Hepatocyte (in vitro differentiated cells): ENCODE results near the gene DMBT1. TPM values are rescaled to one million over a fixed set of nuclear protein-coding genes. Genes with fewer than 3 reads are reported as not detected.
A peak's percentile ranks its signal among the peaks of the same experiment; 100 is the strongest.

Experiments used
- DNase-seq: peaks from one replicate; pipeline ENCODE4 v3.0.0-alpha.2; 2016; ENCODE audit warnings: low spot score
- H2AFZ ChIP-seq: fragments of 200-600 bp; sonication (generic); 2 replicates; pipeline ENCODE4 v1.6.0; 2016; ENCODE audit warnings: antibody characterized with exemption, mild to moderate bottlenecking
- H3K27ac ChIP-seq: fragments of 200-600 bp; sonication (generic); 2 replicates; pipeline ENCODE4 v1.5.1; 2016; ENCODE audit warnings: mild to moderate bottlenecking
- H3K27me3 ChIP-seq: fragments of 200-600 bp; sonication (generic); 2 replicates; pipeline ENCODE4 v1.6.1; 2016
- H3K36me3 ChIP-seq: fragments of 200-600 bp; sonication (generic); replicated peaks from 2 replicates; pipeline ENCODE4 v1.5.1; 2016; ENCODE audit warnings: low read depth; ENCODE audit not compliant: insufficient read depth
- H3K4me1 ChIP-seq: fragments of 200-600 bp; sonication (generic); 2 replicates; pipeline ENCODE4 v1.5.1; 2016; ENCODE audit warnings: mild to moderate bottlenecking, moderate library complexity; ENCODE audit not compliant: insufficient read depth
- H3K4me2 ChIP-seq: fragments of 200-600 bp; sonication (generic); 2 replicates; pipeline ENCODE4 v1.6.0; 2016
- H3K4me3 ChIP-seq: fragments of 200-600 bp; sonication (generic); 2 replicates; pipeline ENCODE4 v1.5.1; 2016; ENCODE audit warnings: mild to moderate bottlenecking
- H3K79me2 ChIP-seq: fragments of 200-600 bp; sonication (generic); 2 replicates; pipeline ENCODE4 v1.6.0; 2017; ENCODE audit warnings: mild to moderate bottlenecking
- H3K9me2 ChIP-seq: fragments of 200-600 bp; sonication (generic); replicated peaks from 2 replicates; pipeline ENCODE4 v1.6.0; 2017; ENCODE audit warnings: mild to moderate bottlenecking; ENCODE audit not compliant: insufficient read depth
- H3K9me3 ChIP-seq: fragments of 200-600 bp; sonication (generic); 2 replicates; pipeline ENCODE4 v1.5.1; 2016; ENCODE audit warnings: low read depth, mild to moderate bottlenecking
- H4K20me1 ChIP-seq: fragments of 200-600 bp; sonication (generic); 2 replicates; pipeline ENCODE4 v1.6.0; 2016; ENCODE audit warnings: mild to moderate bottlenecking; ENCODE audit not compliant: insufficient read depth, poor library complexity, severe bottlenecking
- CTCF ChIP-seq: fragments of 200-600 bp; sonication (generic); IDR thresholded peaks from 2 replicates; pipeline ENCODE4 v1.5.1; 2016; ENCODE audit warnings: antibody characterized with exemption, mild to moderate bottlenecking; ENCODE audit not compliant: poor library complexity
- EZH2 ChIP-seq: fragments of 200-600 bp; sonication (generic); IDR thresholded peaks from 2 replicates; pipeline ENCODE4 v1.6.1; 2016; ENCODE audit warnings: antibody characterized with exemption, mild to moderate bottlenecking, borderline replicate concordance
- EZH2phosphoT487 ChIP-seq: fragments of 200-600 bp; sonication (generic); IDR thresholded peaks from one replicate; pipeline ENCODE4 v1.6.1; 2018; ENCODE audit warnings: antibody characterized with exemption, mild to moderate bottlenecking, low read depth, moderate library complexity; ENCODE audit not compliant: unreplicated experiment, severe bottlenecking
- WGBS: methylation state at CpG from one replicate; pipeline ENCODE4 v1.1.6; 2016; ENCODE audit warnings: low lambda C conversion rate; ENCODE audit errors: missing lambda C conversion rate; 5-methylcytosine and 5-hydroxymethylcytosine counted together
- polyA plus RNA-seq: library from polyadenylated mRNA; unstranded; fragments of >200 nt; fragmentation: Nextera tagmentation; extraction: Ambion mirVana; gene quantifications from 2 replicates; pipeline ENCODE4 v1.2.1, GENCODE V29; 2016
- total RNA-seq: library from RNA; depleted of rRNA; stranded (reverse); fragments of >200 nt; gene quantifications from 2 replicates; pipeline ENCODE4 v1.2.3, GENCODE V29; 2014

DMBT1 gene
- total and polyA plus RNA-seq, 2 experiments from 2014 or later = 1.5 TPM; not detected in 1

GRCh38 chr10:122682522-122682921 is 122.0 kb downstream of the DMBT1 start:
- no peaks in the 10 kb centered on the region for H3K9me3 ChIP-seq
- H3K9me2 ChIP-seq = no peaks in the 10 kb centered on the region
- no peaks in the 10 kb centered on the region for H3K4me1 ChIP-seq
- no peak overlapping the region for H3K4me3 ChIP-seq
- WGBS = 87% methylated on average over 5 of the region's 5 CpGs
- H2AFZ ChIP-seq = no peak overlapping the region
- no peak for DNase-seq
- TF ChIP-seq CTCF (no peak), EZH2phosphoT487 (no peak), EZH2 (no peak)
- no peak overlapping the region for H3K27ac ChIP-seq
- H3K27me3 ChIP-seq = peaks cover 8% of the 10 kb centered on the region
- H3K4me2 ChIP-seq = no peak overlapping the region
- H3K36me3 ChIP-seq = no peaks in the 10 kb centered on the region
- no peaks in the 10 kb centered on the region for H3K79me2 ChIP-seq
- H4K20me1 ChIP-seq = no peaks in the 10 kb centered on the region

GRCh38 chr10:122688293-122688989 is 127.9 kb downstream of the DMBT1 start:
- DNase-seq = peak; percentile 22
- Histone ChIP-seq H3K9me3 (no peaks in the 10 kb centered on the region), H3K9me2 (no peaks in the 10 kb centered on the region), H4K20me1 (no peaks in the 10 kb centered on the region), H3K4me1 (no peaks in the 10 kb centered on the region), H3K79me2 (no peaks in the 10 kb centered on the region), H3K27me3 (peaks cover 8% of the 10 kb centered on the region), H3K4me3 (no peak overlapping the region), H2AFZ (no peak overlapping the region), H3K4me2 (no peak overlapping the region), H3K36me3 (no peaks in the 10 kb centered on the region), H3K27ac (peak overlapping the region; percentile 28)
- 67% methylated on average over 6 of the region's 6 CpGs for WGBS
- TF ChIP-seq EZH2 = no peak
- TF ChIP-seq CTCF = no peak
- TF ChIP-seq EZH2phosphoT487 = no peak

GRCh38 chr10:122689146-122689820 is 128.7 kb downstream of the DMBT1 start:
- no peak overlapping the region for H2AFZ ChIP-seq
- H4K20me1 ChIP-seq = no peaks in the 10 kb centered on the region
- H3K27me3 ChIP-seq = peaks cover 8% of the 10 kb centered on the region
- WGBS = 72% methylated on average over 6 of the region's 6 CpGs
- no peaks in the 10 kb centered on the region for H3K9me3 ChIP-seq
- H3K4me2 ChIP-seq = no peak overlapping the region
- H3K79me2 ChIP-seq = no peaks in the 10 kb centered on the region
- H3K4me1 ChIP-seq = no peaks in the 10 kb centered on the region
- DNase-seq = peak; percentile 47
- no peak overlapping the region for H3K4me3 ChIP-seq
- TF ChIP-seq CTCF = no peak
- TF ChIP-seq EZH2 = no peak
- TF ChIP-seq EZH2phosphoT487 = no peak
- H3K27ac ChIP-seq = peak overlapping the region; percentile 28
- H3K9me2 ChIP-seq = no peaks in the 10 kb centered on the region
- H3K36me3 ChIP-seq = no peaks in the 10 kb centered on the region
